Kidney (tissue), 14 donors: ENCODE results near the gene HAO2. TPM values are rescaled to one million over a fixed set of nuclear protein-coding genes. Genes with fewer than 3 reads are reported as not detected.

Source experiments
- DNase-seq, 5 donors: peaks; one replicate each; pipeline ENCODE4 v3.0.0-alpha.2; 2013 to 2020
- FAIRE-seq: peaks from 2 replicates; lab custom pipeline; 2012; peaks lifted over from hg19 to GRCh38; lab: Jason Lieb, UNC
- H3K27ac ChIP-seq, 2 donors: one replicate each; pipeline ENCODE4 v1.7.0; 2013; ENCODE audit warnings: low read depth in 2 of 2, low read length in 2 of 2, inconsistent platforms in 1 of 2
- H3K27me3 ChIP-seq: one replicate; pipeline ENCODE4 v1.7.1; 2013; ENCODE audit warnings: low read length, inconsistent platforms; ENCODE audit not compliant: control insufficient read depth, insufficient read depth
- H3K36me3 ChIP-seq, 3 donors: one replicate each; pipeline versions ENCODE4 v1.7.0 to v1.7.1; 2013; ENCODE audit warnings: low read length in 3 of 3, control low read depth in 1 of 3, inconsistent platforms in 1 of 3; ENCODE audit not compliant: insufficient read depth in 3 of 3, control insufficient read depth in 2 of 3
- H3K4me1 ChIP-seq, 3 donors: one replicate each; pipeline versions ENCODE4 v1.7.0 to v1.7.1; 2013; ENCODE audit warnings: low read length in 3 of 3, inconsistent platforms in 1 of 3, low read depth in 1 of 3; ENCODE audit not compliant: control insufficient read depth in 2 of 3, insufficient read depth in 2 of 3
- H3K4me3 ChIP-seq, 3 donors: one replicate each; pipeline versions ENCODE4 v1.7.0 to v1.8.1; 2013; ENCODE audit warnings: low read length in 3 of 3, control low read depth in 1 of 3, inconsistent platforms in 1 of 3
- H3K9ac ChIP-seq, 3 donors: one replicate each; pipeline versions ENCODE4 v1.7.0 to v1.7.1; 2013; ENCODE audit warnings: low read length in 3 of 3, control low read depth in 1 of 3, inconsistent platforms in 1 of 3
- H3K9me3 ChIP-seq, 3 donors: one replicate each; pipeline versions ENCODE4 v1.7.0 to v1.7.1; 2013; ENCODE audit warnings: low read length in 3 of 3, control low read depth in 1 of 3, inconsistent platforms in 1 of 3; ENCODE audit not compliant: control insufficient read depth in 2 of 3, insufficient read depth in 1 of 3
- intact Hi-C: fragments of 100-400 bp; cut with DNase I; formaldehyde crosslinking; loops from one replicate; pipeline ENCODE4 v1.11.1; 2022
- polyA plus RNA-seq: library from polyadenylated mRNA; stranded (reverse); fragments of 350-450 nt; fragmentation: Illumina TruSeq; extraction: RNeasy Lipid Tissue Mini Kit (QIAGEN cat#74804); gene quantifications from one replicate; pipeline ENCODE4 v1.2.3, GENCODE V29; 2014; ENCODE audit warnings: low read depth, low replicate concordance; ENCODE audit not compliant: insufficient read depth
- total RNA-seq: library from RNA; stranded (reverse); fragmentation: NEBNext Ultra II Directional; extraction: Animal tissue kit (Norgen Biotek cat#: 25700); gene quantifications from one replicate; pipeline ENCODE4 v1.2.1, GENCODE V29; 2021
- TF ChIP-seq, protein P1 (sequence below): IDR thresholded peaks from 3 replicates; pipeline ENCODE4 v1.5.1; 2012; ENCODE audit warnings: mild to moderate bottlenecking, moderate library complexity, borderline replicate concordance; ENCODE audit not compliant: insufficient read depth; ENCODE audit errors: extremely low read depth
- donor health status: control.
- donor health status: control.
- donor health status: control.
- donor health status: control.
- donor health status: control.
- donor health status: DM: yes; HTN: yes; CAD: no.
- donor health status: Normal renal cell carcinoma (clear cell type).

Gene HAO2
- total and polyA plus RNA-seq, 2 donors from 2014 or later, result 1.9 to 183 TPM

DNA sequence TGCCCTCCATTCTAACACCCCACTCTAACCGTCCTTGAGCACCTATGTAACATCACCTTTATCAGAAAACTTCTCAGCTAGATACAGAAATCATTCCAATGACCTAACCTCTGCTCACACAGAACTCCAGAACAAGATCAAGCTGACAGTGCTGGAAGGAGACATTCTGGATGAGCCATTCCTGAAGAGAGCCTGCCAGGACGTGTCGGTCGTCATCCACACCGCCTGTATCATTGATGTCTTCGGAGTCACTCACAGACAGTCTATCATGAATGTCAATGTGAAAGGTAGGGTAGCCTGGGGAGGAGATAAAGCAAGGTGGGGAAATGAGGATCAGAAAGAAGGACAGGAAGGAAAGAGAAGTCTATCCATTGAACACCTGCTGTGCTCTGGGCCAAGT is 74.2 kb downstream of the HAO2 start:
- H3K4me3 ChIP-seq, result no peak overlapping the region
- no peaks in the 10 kb centered on the region for H3K4me1 ChIP-seq
- FAIRE-seq (no peak), DNase-seq (no peak)
- H3K9me3 ChIP-seq, result no peaks in the 10 kb centered on the region
- no peaks in the 10 kb centered on the region for H3K27me3 ChIP-seq
- no peaks in the 10 kb centered on the region for H3K36me3 ChIP-seq
- intact Hi-C loops, result no loop called here
- H3K27ac ChIP-seq, result no peak overlapping the region
- no peak overlapping the region for H3K9ac ChIP-seq
- TF ChIP-seq, protein P1, sequence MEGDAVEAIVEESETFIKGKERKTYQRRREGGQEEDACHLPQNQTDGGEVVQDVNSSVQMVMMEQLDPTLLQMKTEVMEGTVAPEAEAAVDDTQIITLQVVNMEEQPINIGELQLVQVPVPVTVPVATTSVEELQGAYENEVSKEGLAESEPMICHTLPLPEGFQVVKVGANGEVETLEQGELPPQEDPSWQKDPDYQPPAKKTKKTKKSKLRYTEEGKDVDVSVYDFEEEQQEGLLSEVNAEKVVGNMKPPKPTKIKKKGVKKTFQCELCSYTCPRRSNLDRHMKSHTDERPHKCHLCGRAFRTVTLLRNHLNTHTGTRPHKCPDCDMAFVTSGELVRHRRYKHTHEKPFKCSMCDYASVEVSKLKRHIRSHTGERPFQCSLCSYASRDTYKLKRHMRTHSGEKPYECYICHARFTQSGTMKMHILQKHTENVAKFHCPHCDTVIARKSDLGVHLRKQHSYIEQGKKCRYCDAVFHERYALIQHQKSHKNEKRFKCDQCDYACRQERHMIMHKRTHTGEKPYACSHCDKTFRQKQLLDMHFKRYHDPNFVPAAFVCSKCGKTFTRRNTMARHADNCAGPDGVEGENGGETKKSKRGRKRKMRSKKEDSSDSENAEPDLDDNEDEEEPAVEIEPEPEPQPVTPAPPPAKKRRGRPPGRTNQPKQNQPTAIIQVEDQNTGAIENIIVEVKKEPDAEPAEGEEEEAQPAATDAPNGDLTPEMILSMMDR, result no peak

Other genes with a start within 250 kb of the HAO2 start
- 14.8 TPM for gene WARS2, start 228.1 kb upstream of the HAO2 start, total RNA-seq
- 13.9 TPM for gene WARS2, start 228.1 kb upstream of the HAO2 start, polyA plus RNA-seq
- gene HSD3B2, start 46.4 kb downstream of the HAO2 start, total RNA-seq, result not detected
- 0.60 TPM for gene HSD3B2, start 46.4 kb downstream of the HAO2 start, polyA plus RNA-seq
- not detected for gene HSD3B1, start 138.4 kb downstream of the HAO2 start, total RNA-seq
- not detected for gene HSD3B1, start 138.4 kb downstream of the HAO2 start, polyA plus RNA-seq